Mesenteric fat pad (tissue), 1 donor: ENCODE results near the gene REG3A. TPM values are rescaled to one million over a fixed set of nuclear protein-coding genes. Genes with fewer than 3 reads are reported as not detected.

Source experiments
- DNase-seq: peaks from one replicate; pipeline ENCODE4 v3.0.0-alpha.2; 2020; ENCODE audit warnings: low spot score
- total RNA-seq: library from RNA; stranded (reverse); fragmentation: NEBNext Ultra II Directional; extraction: Animal tissue kit (Norgen Biotek cat#: 25700); gene quantifications from one replicate; pipeline ENCODE4 v1.2.1, GENCODE V29; 2021
- donor health status: DM: yes; HTN: yes; CAD: no.

REG3A gene
- total RNA-seq, 1 donor from 2014 or later, result 3.3 TPM

- DNase-seq, result no peak
Measured at GRCh38 chr2:79122676-79123075, 36.9 kb downstream of the REG3A start.

- DNase-seq, result no peak
Measured at GRCh38 chr2:79120194-79120713, 39.3 kb downstream of the REG3A start, which contains the start of gene REG1A. REG1A (plus strand) TSS chr2:79120488; CDS start chr2:79120862, 374 bp downstream.

GRCh38 chr2:79116997-79117928 lies 42.3 kb downstream of the REG3A start:
- no peak for DNase-seq

GRCh38 chr2:79114797-79115494 lies 44.6 kb downstream of the REG3A start:
- DNase-seq, result no peak

GRCh38 chr2:79112269-79112668 lies 47.3 kb downstream of the REG3A start:
- DNase-seq, result no peak

Other genes starting within 250 kb of the REG3A start
- not detected for gene REG3G, start 134.1 kb downstream of the REG3A start, total RNA-seq
- gene REG1B, start 71.8 kb downstream of the REG3A start, total RNA-seq, result 2.6 TPM
- 8.8 TPM for gene REG1A, start 39.3 kb downstream of the REG3A start, total RNA-seq